BE2C (cell line): ENCODE data around the gene HFM1.

ENCODE experiments used
- DNase-seq: peaks from one replicate; pipeline ENCODE4 v3.0.0-alpha.2; 2020
- H3K27me3 ChIP-seq: fragments of 250-450 bp; sonication (Bioruptor Pico); 2 replicates; pipeline ENCODE4 v1.5.1; 2020; ENCODE audit warnings: mild to moderate bottlenecking
- H3K36me3 ChIP-seq: fragments of 250-450 bp; sonication (Bioruptor Pico); 2 replicates; pipeline ENCODE4 v1.5.1; 2020; ENCODE audit warnings: mild to moderate bottlenecking
- H3K4me1 ChIP-seq: fragments of 250-450 bp; sonication (Bioruptor Pico); 2 replicates; pipeline ENCODE4 v1.5.1; 2020
- H3K4me3 ChIP-seq: 2 replicates; pipeline ENCODE4 v1.5.1; 2011; ENCODE audit warnings: low read depth, low read length
- H3K9me3 ChIP-seq: fragments of 250-450 bp; sonication (Bioruptor Pico); 2 replicates; pipeline ENCODE4 v1.5.1; 2020
- CTCF ChIP-seq: IDR thresholded peaks from 2 replicates; pipeline ENCODE4 v1.5.1; 2012; ENCODE audit warnings: mild to moderate bottlenecking, low read depth, low read length

HFM1 gene

GRCh38 chr1:91335603-91336002, 69.0 kb downstream of the HFM1 start:
- Histone ChIP-seq H3K4me3 (no peak overlapping the region), H3K27me3 (no peaks in the 10 kb centered on the region), H3K4me1 (no peaks in the 10 kb centered on the region), H3K9me3 (no peaks in the 10 kb centered on the region), H3K36me3 (no peaks in the 10 kb centered on the region)
- no peak for DNase-seq
- no peak for TF ChIP-seq CTCF

- no peaks in the 10 kb centered on the region for H3K4me1 ChIP-seq
- H3K27me3 ChIP-seq, result no peaks in the 10 kb centered on the region
- TF ChIP-seq CTCF, result no peak
- no peak for DNase-seq
- H3K9me3 ChIP-seq, result no peaks in the 10 kb centered on the region
- no peak overlapping the region for H3K4me3 ChIP-seq
- H3K36me3 ChIP-seq, result no peaks in the 10 kb centered on the region
Measured at GRCh38 chr1:91334856-91335255, 69.8 kb downstream of the HFM1 start.

- Histone ChIP-seq H3K4me1 (no peaks in the 10 kb centered on the region), H3K4me3 (no peak overlapping the region), H3K27me3 (no peaks in the 10 kb centered on the region), H3K36me3 (no peaks in the 10 kb centered on the region), H3K9me3 (no peaks in the 10 kb centered on the region)
- no peak for TF ChIP-seq CTCF
- DNase-seq, result no peak
Measured at GRCh38 chr1:91325456-91325855, 79.2 kb downstream of the HFM1 start.

- no peak overlapping the region for H3K4me3 ChIP-seq
- no peaks in the 10 kb centered on the region for H3K27me3 ChIP-seq
Measured at GRCh38 chr1:91314643-91315042, 90.0 kb downstream of the HFM1 start.

GRCh38 chr1:91311672-91312071, 93.0 kb downstream of the HFM1 start:
- no peak for TF ChIP-seq CTCF
- Histone ChIP-seq H3K4me3 (no peak overlapping the region), H3K9me3 (no peaks in the 10 kb centered on the region), H3K4me1 (no peaks in the 10 kb centered on the region), H3K27me3 (no peaks in the 10 kb centered on the region), H3K36me3 (no peaks in the 10 kb centered on the region)
- DNase-seq, result no peak

More at GRCh38 chr1:91314643-91315042, 90.0 kb downstream of the HFM1 start:
- Histone ChIP-seq H3K4me1 (no peaks in the 10 kb centered on the region), H3K9me3 (no peaks in the 10 kb centered on the region), H3K36me3 (no peaks in the 10 kb centered on the region)
- no peak for DNase-seq
- TF ChIP-seq CTCF, result no peak

GRCh38 chr1:91308544-91308943, 96.1 kb downstream of the HFM1 start:
- Histone ChIP-seq H3K4me1 (no peaks in the 10 kb centered on the region), H3K4me3 (no peak overlapping the region), H3K9me3 (no peaks in the 10 kb centered on the region), H3K27me3 (no peaks in the 10 kb centered on the region), H3K36me3 (no peaks in the 10 kb centered on the region)
- DNase-seq, result no peak
- no peak for TF ChIP-seq CTCF
